Natural killer cell (primary cell): Measurements from ENCODE around the gene TRAPPC6A. TPM values are rescaled to one million over a fixed set of nuclear protein-coding genes. Genes with fewer than 3 reads are reported as not detected.

ENCODE experiments used
- ATAC-seq, 3 donors: fragments of 150-1000 bp in 2 of 3; fragments of 200-7000 bp in 1 of 3; cut with Tn5 transposase; 1 replicate in 1 of 3; 2 replicates in 2 of 3; pipeline ENCODE4 v1.10.0; 2021; ENCODE audit warnings: mild to moderate bottlenecking in 2 of 3, moderate library complexity in 2 of 3
- DNase-seq, 2 donors: peaks; one replicate each; pipeline versions ENCODE4 v3.0.0 to v3.0.0-alpha.2; 2013 to 2021; ENCODE audit warnings: mixed read lengths in 1 of 2
- H3K27ac ChIP-seq: one replicate; pipeline ENCODE4 v1.5.1; 2013; ENCODE audit warnings: mild to moderate bottlenecking, low read length
- H3K27me3 ChIP-seq: one replicate; pipeline ENCODE4 v1.6.1; 2013; ENCODE audit warnings: low read length; ENCODE audit not compliant: control insufficient read depth, insufficient read depth
- H3K36me3 ChIP-seq: one replicate; pipeline ENCODE4 v1.6.1; 2013; ENCODE audit warnings: low read length; ENCODE audit not compliant: control insufficient read depth, insufficient read depth
- H3K4me1 ChIP-seq: one replicate; pipeline ENCODE4 v1.6.1; 2013; ENCODE audit warnings: low read length; ENCODE audit not compliant: control insufficient read depth, insufficient read depth
- H3K4me3 ChIP-seq: one replicate; pipeline ENCODE4 v1.5.1; 2013; ENCODE audit warnings: low read length
- H3K9me3 ChIP-seq: one replicate; pipeline ENCODE4 v1.6.1; 2013; ENCODE audit warnings: low read length; ENCODE audit not compliant: control insufficient read depth, insufficient read depth
- H3K27ac Mint-ChIP-seq, 2 donors: one replicate each; pipeline ENCODE4 v1.8.0; 2022; ENCODE audit warnings: mild to moderate bottlenecking in 2 of 2, mixed read lengths in 2 of 2, moderate library complexity in 1 of 2
- H3K27me3 Mint-ChIP-seq, 2 donors: one replicate each; pipeline ENCODE4 v1.8.0; 2022; ENCODE audit warnings: low read depth in 2 of 2, mixed read lengths in 2 of 2
- H3K36me3 Mint-ChIP-seq: one replicate; pipeline ENCODE4 v1.8.0; 2022; ENCODE audit warnings: mixed read lengths
- H3K4me1 Mint-ChIP-seq, 2 donors: one replicate each; pipeline ENCODE4 v1.8.0; 2022; ENCODE audit warnings: mixed read lengths in 2 of 2
- H3K4me3 Mint-ChIP-seq: one replicate; pipeline ENCODE4 v1.8.0; 2022; ENCODE audit warnings: mild to moderate bottlenecking, moderate library complexity, mixed read lengths
- H3K9me3 Mint-ChIP-seq, 2 donors: one replicate each; pipeline ENCODE4 v1.8.0; 2022; ENCODE audit warnings: mixed read lengths in 2 of 2
- WGBS: methylation state at CpG from one replicate; pipeline ENCODE4 v1.1.7; 2013; ENCODE audit warnings: missing lambda C conversion rate; ENCODE audit not compliant: insufficient coverage; 5-methylcytosine and 5-hydroxymethylcytosine counted together
- intact Hi-C: fragments of 100-400 bp; cut with micrococcal nuclease; formaldehyde crosslinking; loops from one replicate; pipeline ENCODE4 v1.14.2; 2022
- total RNA-seq, 4 donors: library from RNA; stranded (reverse); fragments of 120-200 nt in 1 of 4; gene quantifications; one replicate each; pipeline versions ENCODE4 v1.2.3 to v1.2.4, GENCODE V29; 2013 to 2022
- TF ChIP-seq, protein P1 (sequence below): fragments of 200-600 bp; IDR thresholded peaks from one replicate; pipeline ENCODE4 v1.8.0; 2022; ENCODE audit warnings: antibody characterized with exemption

TRAPPC6A gene
- total RNA-seq, 3 donors from 2014 or later (not counting 1 experiment from before 2014, with no cell fraction given), result 38.0 to 47.0 (median 45.2) TPM

DNA sequence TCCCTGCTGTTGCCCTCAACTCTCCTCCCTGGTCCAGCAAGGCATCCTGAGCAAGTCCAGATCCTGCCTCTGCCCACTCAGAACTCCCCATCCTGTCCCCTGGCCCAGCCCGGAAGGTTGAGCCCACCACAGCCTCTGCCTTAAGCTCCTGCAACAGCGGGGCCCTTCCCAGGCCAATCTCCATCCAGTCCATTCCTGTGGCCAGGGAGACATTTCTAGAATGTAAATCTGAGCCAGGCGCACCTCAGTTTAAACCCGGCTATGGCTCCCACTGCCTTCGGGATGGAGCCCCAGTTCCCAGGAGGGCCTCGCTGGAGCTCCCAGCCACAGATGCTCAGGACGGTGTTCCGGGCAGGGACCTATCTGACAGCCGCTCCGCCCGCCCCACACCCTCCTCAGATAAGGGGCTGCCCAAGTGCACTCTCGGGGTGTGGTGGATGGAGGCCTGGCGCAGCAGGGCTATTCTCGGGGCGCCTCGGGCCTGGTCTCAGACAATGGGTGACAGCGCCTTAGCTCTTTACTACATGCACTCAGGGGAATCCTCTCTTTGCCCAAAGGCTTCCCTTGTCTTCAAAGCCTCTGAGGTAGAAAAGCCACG, 5.3 kb downstream of the TRAPPC6A start:
- no peak overlapping the region for H3K4me3 ChIP-seq
- Mint-ChIP-seq H3K9me3 (no peaks in the 10 kb centered on the region), H3K27ac (peak overlapping the region; percentile 91 to 96), H3K4me1 (peaks cover 11 to 33% of the 10 kb centered on the region in 2 donors), H3K27me3 (no peaks in the 10 kb centered on the region), H3K36me3 (no peaks in the 10 kb centered on the region), H3K4me3 (no peak overlapping the region)
- DNase-seq (no peak), ATAC-seq (no peak)
- peak overlapping the region; percentile 49 for H3K27ac ChIP-seq
- H3K9me3 ChIP-seq, result no peaks in the 10 kb centered on the region
- H3K4me1 ChIP-seq, result peaks cover 65% of the 10 kb centered on the region
- TF ChIP-seq, protein P1, sequence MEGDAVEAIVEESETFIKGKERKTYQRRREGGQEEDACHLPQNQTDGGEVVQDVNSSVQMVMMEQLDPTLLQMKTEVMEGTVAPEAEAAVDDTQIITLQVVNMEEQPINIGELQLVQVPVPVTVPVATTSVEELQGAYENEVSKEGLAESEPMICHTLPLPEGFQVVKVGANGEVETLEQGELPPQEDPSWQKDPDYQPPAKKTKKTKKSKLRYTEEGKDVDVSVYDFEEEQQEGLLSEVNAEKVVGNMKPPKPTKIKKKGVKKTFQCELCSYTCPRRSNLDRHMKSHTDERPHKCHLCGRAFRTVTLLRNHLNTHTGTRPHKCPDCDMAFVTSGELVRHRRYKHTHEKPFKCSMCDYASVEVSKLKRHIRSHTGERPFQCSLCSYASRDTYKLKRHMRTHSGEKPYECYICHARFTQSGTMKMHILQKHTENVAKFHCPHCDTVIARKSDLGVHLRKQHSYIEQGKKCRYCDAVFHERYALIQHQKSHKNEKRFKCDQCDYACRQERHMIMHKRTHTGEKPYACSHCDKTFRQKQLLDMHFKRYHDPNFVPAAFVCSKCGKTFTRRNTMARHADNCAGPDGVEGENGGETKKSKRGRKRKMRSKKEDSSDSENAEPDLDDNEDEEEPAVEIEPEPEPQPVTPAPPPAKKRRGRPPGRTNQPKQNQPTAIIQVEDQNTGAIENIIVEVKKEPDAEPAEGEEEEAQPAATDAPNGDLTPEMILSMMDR, result no peak
- intact Hi-C loops, result no loop called here
- WGBS, result 97% methylated on average over 13 of the region's 18 CpGs
- H3K36me3 ChIP-seq, result no peaks in the 10 kb centered on the region
- H3K27me3 ChIP-seq, result no peaks in the 10 kb centered on the region

DNA sequence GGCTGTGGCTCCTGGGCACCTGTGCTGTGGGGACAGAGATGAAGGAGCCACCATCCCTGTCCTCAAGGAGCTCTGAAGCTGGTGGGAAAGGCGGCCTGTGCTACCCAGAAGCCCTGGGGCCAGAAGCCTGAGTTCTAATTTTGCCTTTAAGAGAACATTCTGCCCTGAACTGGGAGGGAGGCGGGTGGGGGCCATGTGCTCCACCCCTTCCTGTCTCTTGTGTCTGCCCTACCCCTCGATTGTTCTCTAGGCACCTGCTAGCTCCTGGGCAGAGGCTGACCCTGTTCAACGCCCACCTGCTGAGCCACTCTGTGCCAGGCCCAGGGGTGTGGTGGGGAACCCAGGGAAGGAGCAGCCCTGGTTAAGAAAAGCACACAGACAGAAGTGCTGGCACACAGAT, 5.9 kb downstream of the TRAPPC6A start:
- Histone ChIP-seq H3K4me1 (peaks cover 59% of the 10 kb centered on the region), H3K36me3 (no peaks in the 10 kb centered on the region), H3K9me3 (no peaks in the 10 kb centered on the region), H3K27me3 (no peaks in the 10 kb centered on the region), H3K27ac (peak overlapping the region; percentile 49), H3K4me3 (no peak overlapping the region)
- H3K27me3 Mint-ChIP-seq, result no peaks in the 10 kb centered on the region
- H3K9me3 Mint-ChIP-seq, result no peaks in the 10 kb centered on the region
- H3K27ac Mint-ChIP-seq, result peak overlapping the region; percentile 91 to 96
- TF ChIP-seq, protein P1, result no peak
- WGBS, result 21% methylated on average over 4 of the region's 4 CpGs
- peak; percentile 47 to 64 (median 54) for ATAC-seq
- H3K4me3 Mint-ChIP-seq, result peak overlapping the region; percentile 31
- peaks cover 11 to 33% of the 10 kb centered on the region in 2 donors for H3K4me1 Mint-ChIP-seq
- DNase-seq, result peak in 1 of 2 donors; percentile 54
- intact Hi-C loops, result no loop called here
- no peaks in the 10 kb centered on the region for H3K36me3 Mint-ChIP-seq

DNA sequence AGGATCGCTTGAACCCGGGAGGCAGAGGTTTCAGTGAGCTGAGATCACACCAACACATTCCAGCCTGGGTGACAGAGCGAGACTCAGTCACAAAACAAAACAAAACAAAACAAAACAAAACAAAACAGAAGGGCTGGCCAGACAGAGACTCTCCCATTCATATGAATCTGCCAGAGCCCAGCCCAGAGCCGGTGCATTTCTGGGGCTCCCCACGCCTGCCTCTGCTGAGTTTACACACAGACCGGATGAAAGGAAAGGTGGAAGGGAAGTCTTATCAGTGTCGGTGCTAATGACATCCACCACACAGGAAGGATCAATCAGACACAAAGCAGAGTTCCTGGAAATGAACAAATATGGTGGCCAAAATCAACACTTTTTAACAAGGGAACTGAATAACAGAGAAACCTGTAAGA, 6.8 kb downstream of the TRAPPC6A start:
- ATAC-seq, result peak; percentile 76 to 86 (median 79)
- Histone ChIP-seq H3K36me3 (no peaks in the 10 kb centered on the region), H3K9me3 (no peaks in the 10 kb centered on the region), H3K27me3 (no peaks in the 10 kb centered on the region), H3K27ac (peak overlapping the region; percentile 68), H3K4me1 (peaks cover 55% of the 10 kb centered on the region), H3K4me3 (no peak overlapping the region)
- H3K27me3 Mint-ChIP-seq, result no peaks in the 10 kb centered on the region
- TF ChIP-seq, protein P1, result no peak
- no peaks in the 10 kb centered on the region for H3K9me3 Mint-ChIP-seq
- WGBS, result 31% methylated on average over 7 of the region's 7 CpGs
- H3K4me1 Mint-ChIP-seq, result peaks cover 11 to 33% of the 10 kb centered on the region in 2 donors
- peak overlapping the region; percentile 91 to 96 for H3K27ac Mint-ChIP-seq
- H3K4me3 Mint-ChIP-seq, result peak overlapping the region; percentile 87
- peak in 1 of 2 donors; percentile 74 for DNase-seq
- intact Hi-C loops, result no loop called here
- no peaks in the 10 kb centered on the region for H3K36me3 Mint-ChIP-seq
